GM19324 (cell line): ENCODE results near the gene CXCL17.

Experiments used
- ATAC-seq: cut with Tn5 transposase; IDR thresholded peaks from one replicate; pipeline ENCODE4 v1.9.1; 2021; ENCODE audit warnings: mild to moderate bottlenecking, moderate library complexity; ENCODE audit not compliant: unreplicated experiment, low FRiP score

The CXCL17 gene

GRCh38 chr19:42426643-42427042 lies 16.1 kb downstream of the CXCL17 start:
- ATAC-seq, result no peak

- ATAC-seq, result no peak
These were observed 18.0 kb downstream of the CXCL17 start for GRCh38 chr19:42424712-42425131.

GRCh38 chr19:42424345-42424707 lies 18.4 kb downstream of the CXCL17 start:
- no peak for ATAC-seq

GRCh38 chr19:42423462-42424344 lies 19.0 kb downstream of the CXCL17 start:
- ATAC-seq, result peak; percentile 76

GRCh38 chr19:42422901-42423461 lies 19.8 kb downstream of the CXCL17 start:
- ATAC-seq, result peak; percentile 24

- ATAC-seq, result peak; percentile 2
These were observed 20.4 kb downstream of the CXCL17 start for GRCh38 chr19:42422092-42422900.

- no peak for ATAC-seq
These were observed 21.1 kb downstream of the CXCL17 start for GRCh38 chr19:42421591-42422031.

GRCh38 chr19:42421101-42421500 lies 21.6 kb downstream of the CXCL17 start:
- ATAC-seq, result no peak

GRCh38 chr19:42420055-42420544 lies 22.6 kb downstream of the CXCL17 start:
- ATAC-seq, result no peak

GRCh38 chr19:42419309-42419708 lies 23.4 kb downstream of the CXCL17 start:
- ATAC-seq, result no peak

GRCh38 chr19:42412661-42413076 lies 30.1 kb downstream of the CXCL17 start:
- no peak for ATAC-seq

GRCh38 chr19:42412227-42412626 lies 30.5 kb downstream of the CXCL17 start:
- ATAC-seq, result no peak

- no peak for ATAC-seq
These were observed 31.1 kb downstream of the CXCL17 start for GRCh38 chr19:42411581-42412178.

GRCh38 chr19:42410371-42410770 lies 32.4 kb downstream of the CXCL17 start:
- ATAC-seq, result no peak

GRCh38 chr19:42409477-42409876 lies 33.3 kb downstream of the CXCL17 start:
- ATAC-seq, result no peak

- no peak for ATAC-seq
These were observed 35.0 kb downstream of the CXCL17 start for GRCh38 chr19:42407816-42408175.

GRCh38 chr19:42407085-42407815 lies 35.5 kb downstream of the CXCL17 start:
- no peak for ATAC-seq

- ATAC-seq, result no peak
These were observed 36.6 kb downstream of the CXCL17 start for GRCh38 chr19:42406111-42406510.

GRCh38 chr19:42403586-42403985 lies 39.2 kb downstream of the CXCL17 start:
- no peak for ATAC-seq
